SW480 (cell line): ENCODE data around the gene CYP27B1.
A peak's percentile ranks its signal among the peaks of the same experiment; 100 is the strongest.
"Not testable (repeated sequence)": the region's sequence is repeated elsewhere in the genome, so short reads cannot be mapped to it uniquely, and the experiment has no call there.

Source experiments
- DNase-seq: peaks from one replicate; pipeline ENCODE4 v3.0.0-alpha.2; 2016; ENCODE audit warnings: low spot score

CYP27B1 gene

GRCh38 chr12:57734591-57734990 lies 32.3 kb downstream of the CYP27B1 start:
- DNase-seq = no peak

DNA sequence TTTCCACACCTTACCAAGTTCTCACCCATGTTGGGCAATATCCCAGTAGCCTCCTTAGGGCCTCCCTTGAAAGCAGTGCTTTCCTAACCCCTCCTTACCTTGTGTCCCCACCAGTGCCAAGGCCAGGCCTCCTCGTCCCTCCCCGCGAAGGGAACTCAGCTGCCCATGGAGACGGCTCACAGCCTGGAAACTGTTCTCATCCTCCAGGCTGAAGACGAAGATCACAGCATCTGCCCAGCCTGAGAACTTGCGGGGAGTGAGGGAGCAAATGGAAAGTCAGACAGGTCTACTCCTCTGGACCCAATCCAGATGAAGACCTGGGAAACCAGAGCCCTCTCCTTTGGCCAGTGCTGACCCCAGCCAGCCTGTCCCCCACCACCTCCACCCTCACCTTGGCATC lies 33.0 kb downstream of the CYP27B1 start:
- no peak for DNase-seq

- no peak for DNase-seq
These were observed 33.9 kb downstream of the CYP27B1 start for GRCh38 chr12:57732726-57733593.

DNA sequence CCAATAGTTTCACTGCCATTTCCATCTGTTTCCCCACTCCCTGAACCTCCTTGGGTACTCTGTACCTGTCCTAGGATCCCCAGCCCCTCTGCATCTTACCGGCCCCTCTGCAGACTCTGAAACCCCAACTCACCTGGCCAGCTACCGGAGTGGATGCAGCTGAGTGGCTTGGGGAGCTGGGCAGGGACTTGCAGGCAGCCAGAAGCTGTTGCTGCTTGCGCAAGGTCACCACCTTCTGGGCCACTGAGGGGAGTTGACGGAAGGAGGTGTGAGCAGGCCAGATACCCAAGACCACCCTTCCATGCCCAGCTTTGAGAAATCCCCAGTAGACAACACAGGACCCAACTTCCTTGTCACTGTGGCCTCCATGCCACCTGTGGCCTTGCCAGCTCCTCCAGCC lies 34.6 kb downstream of the CYP27B1 start:
- no peak for DNase-seq

GRCh38 chr12:57731411-57732080 lies 35.3 kb downstream of the CYP27B1 start:
- no peak for DNase-seq

GRCh38 chr12:57730336-57731067 lies 36.4 kb downstream of the CYP27B1 start:
- DNase-seq = no peak

GRCh38 chr12:57729321-57729844 lies 37.5 kb downstream of the CYP27B1 start:
- DNase-seq = no peak

DNA sequence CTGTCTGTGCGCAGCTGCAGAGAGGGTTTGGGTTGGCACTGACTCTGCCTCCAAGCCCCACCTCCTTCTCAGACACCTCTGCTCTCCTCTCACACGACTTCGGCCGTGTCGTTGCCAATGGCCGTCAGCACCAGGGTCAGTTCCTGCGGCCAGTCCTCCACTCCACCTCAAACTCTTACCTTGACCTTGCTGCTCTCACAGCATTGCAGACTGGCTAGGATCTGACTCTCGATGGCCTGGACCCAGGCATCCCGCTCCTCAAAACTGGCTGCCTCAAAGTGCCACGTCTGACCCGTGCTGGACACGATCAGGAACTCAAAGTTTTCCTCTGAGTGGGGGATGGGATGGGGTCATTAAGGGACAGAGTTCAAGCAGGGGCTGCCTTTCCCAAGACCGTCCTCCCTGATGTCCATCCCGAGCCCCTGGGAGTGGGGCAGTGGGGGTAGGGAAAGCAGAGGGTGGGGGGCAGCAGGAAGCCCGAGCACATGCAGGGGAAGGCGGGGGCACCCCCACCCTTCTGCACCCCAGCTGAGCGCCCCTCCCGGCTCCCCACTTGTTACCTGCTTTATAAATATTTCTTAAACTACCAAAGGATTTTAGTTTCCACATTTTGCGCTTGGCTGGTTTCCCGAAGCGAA lies 39.0 kb downstream of the CYP27B1 start:
- DNase-seq = no peak

- DNase-seq = no peak
These were observed 39.8 kb downstream of the CYP27B1 start for GRCh38 chr12:57726884-57727757.

DNA sequence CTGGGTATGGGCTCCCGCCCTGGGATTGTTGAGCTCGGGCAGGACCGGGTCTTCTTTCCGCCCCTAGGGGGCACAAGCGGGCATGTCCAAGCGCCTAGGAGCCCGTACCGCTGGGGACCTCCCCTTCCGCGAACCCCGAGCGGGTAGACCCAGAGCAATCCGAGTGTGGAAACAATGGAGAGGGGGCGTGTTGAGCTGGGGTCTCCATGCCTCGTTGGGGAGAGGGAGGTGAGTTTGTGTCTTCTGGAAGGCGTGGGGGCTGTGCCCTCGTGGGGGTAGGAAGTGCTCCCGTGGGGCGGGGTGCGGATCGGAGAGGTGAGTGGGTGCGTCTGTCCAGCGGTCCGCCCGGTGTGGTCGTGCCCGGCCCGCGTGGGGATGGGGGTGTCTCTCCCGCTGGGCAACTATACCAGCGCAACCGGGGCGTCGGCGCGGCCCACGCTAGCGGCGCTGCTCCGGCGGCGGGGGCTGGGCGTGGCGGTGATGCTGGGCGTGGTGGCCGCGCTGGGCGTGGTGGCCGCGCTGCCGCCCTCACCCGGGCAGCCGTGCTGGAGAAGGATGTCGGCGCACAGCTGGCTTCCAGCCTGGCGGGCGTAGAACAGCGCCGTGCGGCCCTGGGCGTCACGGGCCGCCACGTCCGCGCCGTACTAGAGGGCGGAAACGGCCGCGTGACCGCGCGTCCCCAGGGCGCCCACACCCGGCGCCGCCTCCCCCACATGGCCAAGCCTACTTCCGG lies 40.6 kb downstream of the CYP27B1 start:
- peak; percentile 88 for DNase-seq

GRCh38 chr12:57725851-57726150 lies 41.1 kb downstream of the CYP27B1 start:
- no peak for DNase-seq

DNA sequence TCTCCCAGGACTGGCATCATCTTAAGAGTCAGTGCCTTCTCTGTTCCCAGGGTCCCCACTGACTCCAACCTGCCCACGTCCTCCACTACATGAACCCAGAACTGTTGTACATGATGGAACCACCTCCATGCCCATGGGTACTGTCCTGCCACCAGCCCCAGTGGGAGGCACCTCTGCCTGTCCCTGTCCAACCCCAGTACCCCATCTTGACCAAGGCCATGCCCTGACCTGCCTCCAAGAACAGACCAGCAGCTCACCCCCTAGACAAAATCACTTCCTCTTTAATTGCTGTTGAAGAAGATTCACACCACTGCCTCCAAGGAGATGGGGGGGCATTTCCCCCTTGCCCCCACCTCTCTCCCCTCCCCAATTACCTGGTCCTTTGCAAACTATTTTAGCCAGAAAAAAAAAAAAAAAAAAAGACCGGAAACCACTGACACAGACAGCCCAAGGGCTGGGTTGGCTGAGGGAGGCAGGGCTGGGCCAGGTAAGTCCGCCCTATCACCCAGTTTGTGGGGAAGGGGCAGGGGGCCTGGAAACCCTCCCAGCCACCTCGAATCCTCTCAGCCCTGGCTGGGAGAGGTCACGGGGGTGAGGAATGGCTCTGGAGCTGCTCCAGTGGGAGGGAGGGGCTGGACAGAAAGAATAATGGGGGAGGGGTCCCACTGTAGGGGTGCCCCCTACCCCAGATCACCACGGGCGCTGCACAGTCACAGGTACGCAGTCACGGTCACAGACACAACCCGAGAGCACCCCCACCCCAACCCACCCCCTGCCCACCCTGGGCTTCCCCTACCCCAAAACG lies 41.7 kb downstream of the CYP27B1 start:
- no peak for DNase-seq

GRCh38 chr12:57724003-57724935 lies 42.6 kb downstream of the CYP27B1 start:
- DNase-seq = no peak

GRCh38 chr12:57723630-57723962 lies 43.3 kb downstream of the CYP27B1 start:
- DNase-seq = no peak

- no peak for DNase-seq
These were observed 43.9 kb downstream of the CYP27B1 start for GRCh38 chr12:57722716-57723629.

GRCh38 chr12:57721846-57722608 lies 44.9 kb downstream of the CYP27B1 start:
- DNase-seq = not testable (repeated sequence)
